Chondrocyte (in vitro differentiated cells): Measurements from ENCODE around the gene EDN1. TPM values are rescaled to one million over a fixed set of nuclear protein-coding genes. Genes with fewer than 3 reads are reported as not detected.

Source experiments
- DNase-seq: peaks from one replicate; pipeline ENCODE4 v3.0.0; 2021; ENCODE audit warnings: mixed read lengths, low spot score
- H3K27ac Mint-ChIP-seq: one replicate; pipeline ENCODE4 v1.8.0; 2021; ENCODE audit warnings: mild to moderate bottlenecking, moderate library complexity, mixed read lengths; ENCODE audit not compliant: unreplicated experiment
- H3K27me3 Mint-ChIP-seq: 2 replicates; pipeline ENCODE4 v1.8.0; 2021; ENCODE audit warnings: low read depth, mixed read lengths
- H3K36me3 Mint-ChIP-seq: 2 replicates; pipeline ENCODE4 v1.8.0; 2021; ENCODE audit warnings: low read depth, mixed read lengths
- H3K4me1 Mint-ChIP-seq: 2 replicates; pipeline ENCODE4 v1.8.0; 2021; ENCODE audit warnings: low read depth, mild to moderate bottlenecking, mixed read lengths
- H3K4me3 Mint-ChIP-seq: one replicate; pipeline ENCODE4 v1.8.0; 2021; ENCODE audit warnings: mild to moderate bottlenecking, moderate library complexity, mixed read lengths; ENCODE audit not compliant: unreplicated experiment
- H3K9me3 Mint-ChIP-seq: 2 replicates; pipeline ENCODE4 v1.8.0; 2021; ENCODE audit warnings: low read depth, mixed read lengths
- total RNA-seq: library from RNA; stranded (reverse); gene quantifications from 3 replicates; pipeline ENCODE4 v1.2.1, GENCODE V29; 2021
- TF ChIP-seq, protein P1 (sequence below): fragments of 200-600 bp; sonication (generic); IDR thresholded peaks from 2 replicates; pipeline ENCODE4 v1.5.0; 2021; ENCODE audit warnings: antibody characterized with exemption, mild to moderate bottlenecking, moderate library complexity

Gene EDN1
- total RNA-seq, 1 donor from 2014 or later = 16.9 TPM

DNA sequence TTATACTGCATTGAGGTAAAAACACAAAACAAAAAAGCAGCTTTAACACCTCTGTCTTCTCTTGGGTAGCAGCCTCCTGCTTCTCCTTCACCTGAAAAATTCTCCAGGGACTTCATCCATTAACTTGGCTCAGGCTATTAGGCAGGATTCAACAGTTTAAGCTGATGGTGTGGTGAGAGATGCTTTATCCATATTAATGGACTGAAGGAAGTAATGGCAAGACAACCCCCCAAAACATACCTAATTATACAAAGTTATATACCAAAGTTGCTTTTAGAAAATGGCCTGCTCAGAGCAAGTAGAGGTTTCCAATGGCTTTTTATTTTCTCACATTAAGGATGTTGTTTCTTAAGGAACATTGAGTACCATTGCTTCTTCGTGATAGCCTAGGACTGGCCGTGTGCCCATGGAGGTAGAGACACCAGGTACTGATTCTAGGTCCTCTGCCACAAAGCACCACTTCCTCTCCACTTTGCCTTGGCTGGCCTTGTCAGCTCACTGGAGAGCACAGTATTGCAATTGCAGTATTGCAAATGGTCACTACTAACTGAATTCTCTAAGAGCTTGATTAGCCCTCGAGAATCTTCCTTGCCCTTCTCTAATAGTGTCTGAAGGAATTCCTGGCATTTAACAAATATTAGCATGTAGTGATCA, 7.3 kb downstream of the EDN1 start:
- H3K4me3 Mint-ChIP-seq = no peak overlapping the region
- H3K4me1 Mint-ChIP-seq = peaks cover 55% of the 10 kb centered on the region
- peaks cover 18% of the 10 kb centered on the region for H3K36me3 Mint-ChIP-seq
- TF ChIP-seq, protein P1, sequence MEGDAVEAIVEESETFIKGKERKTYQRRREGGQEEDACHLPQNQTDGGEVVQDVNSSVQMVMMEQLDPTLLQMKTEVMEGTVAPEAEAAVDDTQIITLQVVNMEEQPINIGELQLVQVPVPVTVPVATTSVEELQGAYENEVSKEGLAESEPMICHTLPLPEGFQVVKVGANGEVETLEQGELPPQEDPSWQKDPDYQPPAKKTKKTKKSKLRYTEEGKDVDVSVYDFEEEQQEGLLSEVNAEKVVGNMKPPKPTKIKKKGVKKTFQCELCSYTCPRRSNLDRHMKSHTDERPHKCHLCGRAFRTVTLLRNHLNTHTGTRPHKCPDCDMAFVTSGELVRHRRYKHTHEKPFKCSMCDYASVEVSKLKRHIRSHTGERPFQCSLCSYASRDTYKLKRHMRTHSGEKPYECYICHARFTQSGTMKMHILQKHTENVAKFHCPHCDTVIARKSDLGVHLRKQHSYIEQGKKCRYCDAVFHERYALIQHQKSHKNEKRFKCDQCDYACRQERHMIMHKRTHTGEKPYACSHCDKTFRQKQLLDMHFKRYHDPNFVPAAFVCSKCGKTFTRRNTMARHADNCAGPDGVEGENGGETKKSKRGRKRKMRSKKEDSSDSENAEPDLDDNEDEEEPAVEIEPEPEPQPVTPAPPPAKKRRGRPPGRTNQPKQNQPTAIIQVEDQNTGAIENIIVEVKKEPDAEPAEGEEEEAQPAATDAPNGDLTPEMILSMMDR = no peak
- DNase-seq = no peak
- H3K27ac Mint-ChIP-seq = no peak overlapping the region
- H3K27me3 Mint-ChIP-seq = no peaks in the 10 kb centered on the region
- no peaks in the 10 kb centered on the region for H3K9me3 Mint-ChIP-seq

DNA sequence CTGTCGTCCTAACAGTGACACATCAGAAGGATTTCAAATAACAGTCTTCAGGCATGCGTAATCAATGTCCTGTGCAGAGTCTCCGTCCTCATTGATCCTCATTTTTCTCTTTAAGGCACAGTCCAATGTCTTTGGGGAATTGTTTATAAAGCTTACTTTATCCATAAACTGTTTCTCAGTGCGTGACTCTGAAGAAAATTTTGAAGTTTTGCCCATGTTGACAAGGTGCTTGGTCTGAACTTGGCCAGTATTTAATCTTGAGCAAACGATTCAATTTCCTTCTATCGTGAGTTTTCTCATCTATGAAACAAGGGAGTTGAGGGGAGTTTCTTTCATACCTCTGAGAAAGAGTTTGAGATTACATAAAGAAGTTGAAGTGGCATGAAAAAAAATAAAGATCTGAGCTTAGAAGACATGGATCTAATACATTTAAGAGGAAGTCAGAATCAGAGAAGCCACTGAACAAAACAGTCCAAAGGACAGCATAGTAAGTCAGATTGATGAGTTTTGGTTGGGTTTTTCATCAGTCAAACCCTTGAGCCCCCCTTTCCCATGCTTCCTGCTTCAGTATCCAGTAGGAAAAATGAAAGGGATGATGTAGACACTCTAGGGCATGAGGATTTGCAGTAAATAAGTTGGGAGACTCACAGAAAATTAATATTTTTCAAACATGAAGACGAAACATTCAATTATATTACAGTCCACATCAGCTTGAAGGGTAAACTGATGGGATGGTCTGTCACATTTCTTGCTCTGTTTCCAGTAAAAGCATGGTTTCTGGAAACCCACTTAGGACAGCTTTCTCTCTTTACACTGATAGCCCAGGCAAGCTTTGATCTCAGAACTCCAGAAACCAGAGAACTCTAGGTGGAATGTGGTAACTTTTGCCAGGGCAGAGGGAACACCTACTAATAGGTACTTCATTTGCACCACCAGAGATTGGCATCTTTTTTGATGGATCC, 8.1 kb downstream of the EDN1 start:
- Mint-ChIP-seq H3K27me3 (no peaks in the 10 kb centered on the region), H3K27ac (peak overlapping the region; percentile 33), H3K4me1 (peaks cover 47% of the 10 kb centered on the region), H3K36me3 (peaks cover 13% of the 10 kb centered on the region), H3K9me3 (no peaks in the 10 kb centered on the region), H3K4me3 (no peak overlapping the region)
- DNase-seq = no peak
- TF ChIP-seq, protein P1 = no peak

DNA sequence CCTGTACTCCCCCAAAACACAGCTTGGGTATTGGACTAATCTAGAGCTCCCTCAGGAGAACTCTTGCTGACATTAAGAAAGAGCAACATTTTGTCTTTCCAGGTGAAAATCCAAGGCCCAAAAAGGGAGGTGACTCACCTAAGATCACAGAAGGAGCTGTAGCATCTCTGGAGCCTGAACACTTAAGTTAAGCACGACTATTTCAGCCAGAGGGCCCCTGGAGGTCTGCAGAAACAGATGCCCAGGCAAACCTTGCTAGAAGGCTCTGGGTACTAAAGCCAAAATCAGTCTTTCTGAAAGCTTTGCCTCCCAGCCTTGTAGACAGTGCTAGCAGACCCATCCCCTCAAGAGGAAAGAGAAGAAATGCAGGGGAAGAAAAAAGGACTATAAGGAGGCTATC, 8.8 kb downstream of the EDN1 start:
- Mint-ChIP-seq H3K27ac (no peak overlapping the region), H3K4me3 (no peak overlapping the region), H3K36me3 (peaks cover 11% of the 10 kb centered on the region), H3K4me1 (peaks cover 40% of the 10 kb centered on the region), H3K27me3 (no peaks in the 10 kb centered on the region), H3K9me3 (no peaks in the 10 kb centered on the region)
- no peak for DNase-seq
- TF ChIP-seq, protein P1 = no peak

DNA sequence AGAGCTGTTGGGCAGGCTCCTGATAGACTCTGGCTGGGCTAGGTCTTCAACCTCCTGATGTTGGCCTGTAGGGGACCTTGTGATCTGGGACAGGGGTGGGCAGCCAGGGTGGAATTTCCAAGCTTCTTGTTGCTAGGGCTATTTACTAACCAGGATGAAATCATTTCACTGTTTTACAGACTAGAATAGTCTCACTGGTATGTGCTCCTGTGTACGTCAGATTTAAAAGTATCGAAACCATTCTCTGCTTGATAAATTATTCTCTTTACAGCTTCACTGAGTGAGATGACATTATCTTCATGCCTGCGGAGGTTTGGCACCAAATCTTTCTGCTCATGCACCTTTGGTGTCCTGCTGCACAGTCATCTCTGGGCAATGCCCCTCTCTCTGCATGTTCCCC, 10.9 kb downstream of the EDN1 start:
- TF ChIP-seq, protein P1 = no peak
- H3K27me3 Mint-ChIP-seq = no peaks in the 10 kb centered on the region
- DNase-seq = no peak
- no peaks in the 10 kb centered on the region for H3K9me3 Mint-ChIP-seq
- peaks cover 20% of the 10 kb centered on the region for H3K4me1 Mint-ChIP-seq
- H3K27ac Mint-ChIP-seq = no peak overlapping the region
- no peak overlapping the region for H3K4me3 Mint-ChIP-seq
- H3K36me3 Mint-ChIP-seq = peaks cover 9% of the 10 kb centered on the region

DNA sequence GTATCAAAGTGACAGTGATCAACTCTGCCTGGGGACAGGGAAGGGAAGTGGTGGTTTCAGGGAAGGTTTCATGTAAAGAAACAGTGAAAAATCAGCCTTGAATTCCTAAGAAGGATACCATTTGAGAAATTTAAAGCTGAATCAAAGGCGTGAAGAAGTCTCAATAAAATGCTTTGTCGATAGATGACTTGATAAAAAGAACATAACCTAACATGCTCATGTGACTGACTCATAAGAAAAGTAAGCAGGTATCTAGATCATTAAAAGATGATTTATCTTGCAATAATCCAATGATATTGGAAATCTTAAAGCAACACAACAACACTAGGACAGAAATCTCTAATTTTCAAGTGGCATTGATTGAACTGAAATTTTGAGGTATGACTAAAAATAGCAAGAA, 14.3 kb downstream of the EDN1 start:
- H3K36me3 Mint-ChIP-seq = peaks cover 4% of the 10 kb centered on the region
- H3K27ac Mint-ChIP-seq = no peak overlapping the region
- TF ChIP-seq, protein P1 = no peak
- no peaks in the 10 kb centered on the region for H3K27me3 Mint-ChIP-seq
- DNase-seq = no peak
- H3K9me3 Mint-ChIP-seq = no peaks in the 10 kb centered on the region
- H3K4me3 Mint-ChIP-seq = no peak overlapping the region
- H3K4me1 Mint-ChIP-seq = no peaks in the 10 kb centered on the region
